GM18870 (cell line): ENCODE measurements around the gene PSMD2.
"Not testable (repeated sequence)": the region's sequence is repeated elsewhere in the genome, so short reads cannot be mapped to it uniquely, and the experiment has no call there.

Experiments
- ATAC-seq: cut with Tn5 transposase; IDR thresholded peaks from one replicate; pipeline ENCODE4 v1.9.1; 2021; ENCODE audit warnings: moderate library complexity; ENCODE audit not compliant: unreplicated experiment

The PSMD2 gene

DNA sequence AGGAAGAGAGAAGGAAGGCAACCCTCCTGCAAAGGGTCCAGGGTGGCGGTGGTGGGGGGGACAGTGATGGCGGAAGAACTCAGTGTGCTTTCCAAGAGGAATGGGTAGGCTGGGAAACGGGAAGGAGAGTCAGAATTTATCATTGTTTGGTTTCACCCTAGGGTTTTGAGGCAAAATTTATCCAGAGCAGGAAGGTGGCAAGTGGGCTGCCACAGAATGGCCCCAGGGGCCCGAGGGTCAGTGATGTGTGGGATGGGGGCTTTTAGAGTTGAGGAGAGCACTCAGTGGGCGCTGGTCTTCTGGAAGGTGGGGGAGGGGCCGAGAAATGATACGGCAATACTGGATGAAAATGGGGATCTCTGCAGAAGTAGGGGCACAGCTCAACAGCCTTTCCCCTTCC, 38.9 kb downstream of the PSMD2 start:
- no peak for ATAC-seq

DNA sequence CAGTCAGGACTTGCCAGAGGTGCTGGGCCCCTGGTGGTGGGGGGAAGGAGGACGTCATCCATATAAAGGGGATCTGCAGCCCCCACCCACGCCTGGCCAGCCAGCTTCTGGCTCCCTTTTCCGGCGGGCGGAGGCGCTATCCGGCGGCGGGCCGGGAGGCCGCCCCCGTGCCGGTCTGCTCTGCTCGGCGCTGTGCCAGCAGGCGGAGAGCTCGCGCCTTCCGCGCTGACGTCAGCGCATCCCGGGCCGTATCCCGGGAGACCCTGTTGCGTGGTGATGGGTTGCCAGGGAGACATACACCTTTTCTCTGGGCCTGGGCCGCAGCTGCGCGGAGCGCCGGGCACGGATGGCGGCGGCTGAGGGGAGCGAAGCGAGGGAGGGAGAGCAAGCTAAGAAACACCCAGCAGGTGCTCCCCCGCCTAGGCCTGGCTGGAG, 39.5 kb downstream of the PSMD2 start:
- ATAC-seq, result no peak

DNA sequence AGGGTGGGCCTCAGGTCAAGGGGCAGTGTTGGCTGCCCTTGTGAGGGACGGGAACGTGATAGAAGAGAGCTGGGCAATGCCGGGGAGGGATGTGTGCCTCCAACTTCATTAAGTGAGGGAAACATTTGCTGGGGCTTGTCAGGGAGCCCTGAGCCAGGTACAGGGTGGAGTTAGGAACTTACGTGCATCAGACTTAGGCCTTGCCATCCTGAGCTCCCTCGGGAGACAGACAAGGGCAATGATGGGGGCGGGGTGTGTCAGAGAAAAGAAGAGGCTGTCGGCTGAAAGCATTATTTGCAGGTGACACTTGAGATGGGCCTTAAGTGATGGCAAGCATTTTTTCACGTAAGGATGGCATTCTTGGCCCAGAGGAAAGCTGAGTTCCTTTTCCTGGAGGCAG, 40.0 kb downstream of the PSMD2 start:
- no peak for ATAC-seq

DNA sequence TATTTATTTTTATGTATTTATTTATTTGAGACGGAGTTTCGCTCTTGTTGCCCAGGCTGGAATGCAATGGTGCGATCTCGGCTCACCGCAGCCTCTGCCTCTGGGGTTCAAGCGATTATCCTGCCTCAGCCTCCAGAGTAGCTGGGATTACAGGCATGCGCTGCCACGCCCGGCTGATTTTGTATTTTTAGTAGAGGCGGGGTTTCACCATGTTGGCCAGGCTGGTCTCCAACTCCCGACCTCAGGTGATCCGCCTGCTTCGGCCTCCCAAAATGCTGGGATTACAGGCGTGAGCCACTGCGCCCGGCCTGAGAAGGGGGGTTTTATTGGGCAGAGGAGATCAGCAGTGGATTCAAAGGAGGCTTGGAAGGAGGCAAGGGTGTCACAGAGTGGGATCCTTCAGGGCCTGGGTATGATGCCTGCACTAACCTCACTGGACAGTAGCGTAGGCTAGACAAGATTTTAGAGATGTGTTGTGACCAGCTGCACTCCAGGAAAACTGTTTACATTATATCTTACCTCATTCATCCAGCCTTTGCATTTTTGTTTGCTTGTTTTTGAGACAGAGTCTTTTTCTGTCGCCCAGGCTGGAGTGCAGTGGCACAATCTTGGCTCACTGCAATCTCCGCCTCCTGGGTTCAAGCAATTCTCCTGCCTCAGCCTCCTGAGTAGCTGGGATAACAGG, 40.6 kb downstream of the PSMD2 start:
- not testable (repeated sequence) for ATAC-seq

DNA sequence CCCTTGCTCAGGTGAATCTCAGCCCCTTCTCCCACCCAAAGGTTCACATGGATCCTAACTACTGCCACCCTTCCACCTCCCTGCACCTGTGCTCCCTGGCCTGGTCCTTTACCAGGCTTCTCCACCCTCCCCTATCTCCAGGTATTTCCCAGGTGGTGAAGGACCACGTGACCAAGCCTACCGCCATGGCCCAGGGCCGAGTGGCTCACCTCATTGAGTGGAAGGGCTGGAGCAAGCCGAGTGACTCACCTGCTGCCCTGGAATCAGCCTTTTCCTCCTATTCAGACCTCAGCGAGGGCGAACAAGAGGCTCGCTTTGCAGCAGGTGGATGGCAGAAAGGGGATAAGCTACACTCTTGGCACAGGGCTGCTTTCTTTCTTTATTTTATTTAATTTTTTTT, 42.9 kb downstream of the PSMD2 start:
- ATAC-seq, result no peak

DNA sequence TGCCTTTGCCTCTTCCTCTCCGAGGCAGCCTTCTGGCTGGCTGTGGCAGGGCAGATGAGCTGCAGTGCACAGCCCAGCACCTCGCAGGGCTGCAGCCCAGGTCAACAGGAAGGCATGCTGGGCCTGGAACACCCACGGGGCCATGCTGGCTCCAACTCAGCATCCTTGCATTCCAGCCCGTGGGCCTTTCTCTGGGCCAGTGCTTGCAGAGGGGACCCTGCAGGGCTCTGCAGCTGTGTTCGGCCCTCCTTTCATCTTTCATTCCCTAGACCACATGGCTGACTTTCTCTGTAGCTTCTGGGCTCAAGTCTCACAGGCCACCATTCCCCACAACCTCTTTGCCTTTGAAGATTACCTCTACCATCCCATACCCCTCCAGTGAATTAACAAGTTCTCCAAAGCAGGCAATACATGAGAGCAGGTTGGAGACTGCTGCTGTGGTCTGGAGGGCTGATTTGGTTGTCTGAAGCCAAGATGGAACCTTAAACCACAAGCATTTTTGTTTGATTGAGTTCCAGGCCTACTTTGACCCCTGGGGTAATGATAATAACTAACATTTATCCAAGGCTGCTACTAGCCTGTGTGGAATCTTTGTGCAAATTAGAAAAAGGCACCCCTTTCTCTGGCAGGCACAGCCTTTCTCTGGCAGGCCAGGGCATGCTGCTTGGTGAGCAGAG, 44.3 kb downstream of the PSMD2 start:
- no peak for ATAC-seq

DNA sequence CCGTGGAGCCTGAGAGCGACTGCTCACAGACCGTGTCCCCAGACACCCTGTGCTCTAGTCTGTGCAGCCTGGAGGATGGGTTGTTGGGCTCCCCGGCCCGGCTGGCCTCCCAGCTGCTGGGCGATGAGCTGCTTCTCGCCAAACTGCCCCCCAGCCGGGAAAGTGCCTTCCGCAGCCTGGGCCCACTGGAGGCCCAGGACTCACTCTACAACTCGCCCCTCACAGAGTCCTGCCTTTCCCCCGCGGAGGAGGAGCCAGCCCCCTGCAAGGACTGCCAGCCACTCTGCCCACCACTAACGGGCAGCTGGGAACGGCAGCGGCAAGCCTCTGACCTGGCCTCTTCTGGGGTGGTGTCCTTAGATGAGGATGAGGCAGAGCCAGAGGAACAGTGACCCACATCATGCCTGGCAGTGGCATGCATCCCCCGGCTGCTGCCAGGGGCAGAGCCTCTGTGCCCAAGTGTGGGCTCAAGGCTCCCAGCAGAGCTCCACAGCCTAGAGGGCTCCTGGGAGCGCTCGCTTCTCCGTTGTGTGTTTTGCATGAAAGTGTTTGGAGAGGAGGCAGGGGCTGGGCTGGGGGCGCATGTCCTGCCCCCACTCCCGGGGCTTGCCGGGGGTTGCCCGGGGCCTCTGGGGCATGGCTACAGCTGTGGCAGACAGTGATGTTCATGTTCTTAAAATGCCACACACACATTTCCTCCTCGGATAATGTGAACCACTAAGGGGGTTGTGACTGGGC, 45.7 kb downstream of the PSMD2 start:
- no peak for ATAC-seq

DNA sequence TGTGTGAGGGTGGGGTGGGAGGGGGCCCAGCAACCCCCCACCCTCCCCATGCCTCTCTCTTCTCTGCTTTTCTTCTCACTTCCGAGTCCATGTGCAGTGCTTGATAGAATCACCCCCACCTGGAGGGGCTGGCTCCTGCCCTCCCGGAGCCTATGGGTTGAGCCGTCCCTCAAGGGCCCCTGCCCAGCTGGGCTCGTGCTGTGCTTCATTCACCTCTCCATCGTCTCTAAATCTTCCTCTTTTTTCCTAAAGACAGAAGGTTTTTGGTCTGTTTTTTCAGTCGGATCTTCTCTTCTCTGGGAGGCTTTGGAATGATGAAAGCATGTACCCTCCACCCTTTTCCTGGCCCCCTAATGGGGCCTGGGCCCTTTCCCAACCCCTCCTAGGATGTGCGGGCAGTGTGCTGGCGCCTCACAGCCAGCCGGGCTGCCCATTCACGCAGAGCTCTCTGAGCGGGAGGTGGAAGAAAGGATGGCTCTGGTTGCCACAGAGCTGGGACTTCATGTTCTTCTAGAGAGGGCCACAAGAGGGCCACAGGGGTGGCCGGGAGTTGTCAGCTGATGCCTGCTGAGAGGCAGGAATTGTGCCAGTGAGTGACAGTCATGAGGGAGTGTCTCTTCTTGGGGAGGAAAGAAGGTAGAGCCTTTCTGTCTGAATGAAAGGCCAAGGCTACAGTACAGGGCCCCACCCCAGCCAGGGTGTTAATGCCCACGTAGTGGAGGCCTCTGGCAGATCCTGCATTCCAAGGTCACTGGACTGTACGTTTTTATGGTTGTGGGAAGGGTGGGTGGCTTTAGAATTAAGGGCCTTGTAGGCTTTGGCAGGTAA, 46.5 kb downstream of the PSMD2 start:
- no peak for ATAC-seq

DNA sequence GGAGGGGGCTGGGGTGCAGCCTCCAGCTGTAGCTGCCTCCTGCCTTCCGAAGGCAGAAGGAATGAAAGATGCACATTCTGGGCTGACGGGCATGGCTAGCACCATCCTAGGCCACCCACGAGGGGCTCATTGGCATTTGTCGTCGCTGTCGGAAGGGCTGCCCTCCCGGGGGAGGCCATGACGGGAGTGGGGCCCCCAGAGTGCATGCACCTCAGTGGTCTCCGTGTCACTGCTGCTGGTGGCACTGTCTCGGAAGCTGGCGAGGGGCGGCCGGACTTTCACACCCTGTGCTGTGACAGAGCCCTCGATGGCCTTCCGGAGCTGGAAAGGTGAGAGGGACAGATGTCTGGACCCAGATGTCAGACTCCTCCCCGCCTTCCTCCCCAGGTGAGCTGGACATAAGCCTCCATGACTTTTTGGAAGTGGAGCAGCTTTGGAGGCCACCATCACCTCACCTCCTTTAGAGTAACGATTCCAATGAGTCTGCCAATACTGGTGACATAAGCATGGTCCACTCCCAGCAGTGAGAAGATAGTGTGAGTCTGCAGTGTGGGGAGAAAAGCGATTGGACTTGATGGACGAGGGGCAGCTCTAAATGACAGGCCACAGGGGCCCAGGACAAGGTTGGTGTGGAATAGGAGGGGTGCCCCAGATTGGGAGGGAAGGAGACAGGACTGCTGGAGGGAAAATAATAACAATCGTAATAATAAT, 47.6 kb downstream of the PSMD2 start:
- no peak for ATAC-seq

DNA sequence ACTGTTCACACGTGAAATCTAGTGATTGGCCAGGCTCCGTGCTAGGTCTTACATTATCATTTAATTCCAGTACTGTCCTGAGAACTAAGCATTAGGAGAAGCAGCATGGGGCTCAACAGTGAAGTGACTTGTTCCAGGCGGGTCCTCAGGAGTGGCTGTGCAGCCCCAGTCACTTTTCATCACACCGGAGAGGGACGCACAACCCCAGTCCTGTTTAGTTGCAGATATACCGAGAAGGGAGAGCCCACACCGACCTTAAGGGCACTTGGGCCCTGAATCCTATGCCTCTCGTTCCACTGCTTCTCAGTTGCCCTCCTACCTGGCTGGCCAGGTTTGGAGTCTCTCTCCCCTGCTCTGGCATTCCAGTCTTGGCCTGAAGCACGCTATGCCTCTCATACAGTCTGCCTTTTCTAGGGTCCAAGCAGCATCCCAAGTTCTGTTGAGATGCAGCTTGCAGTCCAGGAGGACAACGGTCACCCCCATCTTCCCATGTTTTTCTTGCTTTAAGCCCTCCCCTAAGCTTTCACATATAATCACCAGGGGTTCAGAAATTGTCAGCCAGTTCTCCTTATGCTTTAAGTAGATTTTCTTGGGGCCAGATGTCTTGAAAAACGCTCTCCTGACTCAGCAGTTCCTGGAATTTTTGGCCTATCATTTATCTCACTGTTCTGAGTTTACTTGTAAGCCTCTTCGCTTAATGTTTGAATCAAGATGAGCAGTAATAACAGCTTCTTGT, 48.4 kb downstream of the PSMD2 start:
- ATAC-seq, result no peak

DNA sequence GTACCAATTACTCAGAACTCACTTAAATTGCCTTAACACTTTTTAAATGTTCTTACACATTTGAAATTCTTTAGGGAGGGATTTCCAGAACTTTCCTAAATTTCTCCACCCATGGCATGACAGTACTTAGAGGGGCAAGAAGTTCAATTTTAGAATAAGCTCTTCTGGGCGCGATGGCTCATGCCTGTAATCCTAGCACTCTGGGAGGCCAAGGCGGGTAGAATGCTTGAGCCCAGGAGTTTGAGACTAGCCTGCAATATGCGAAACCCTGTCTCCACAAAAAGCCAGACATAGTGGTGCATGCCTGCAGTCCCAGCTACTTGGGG, 49.0 kb downstream of the PSMD2 start:
- no peak for ATAC-seq

DNA sequence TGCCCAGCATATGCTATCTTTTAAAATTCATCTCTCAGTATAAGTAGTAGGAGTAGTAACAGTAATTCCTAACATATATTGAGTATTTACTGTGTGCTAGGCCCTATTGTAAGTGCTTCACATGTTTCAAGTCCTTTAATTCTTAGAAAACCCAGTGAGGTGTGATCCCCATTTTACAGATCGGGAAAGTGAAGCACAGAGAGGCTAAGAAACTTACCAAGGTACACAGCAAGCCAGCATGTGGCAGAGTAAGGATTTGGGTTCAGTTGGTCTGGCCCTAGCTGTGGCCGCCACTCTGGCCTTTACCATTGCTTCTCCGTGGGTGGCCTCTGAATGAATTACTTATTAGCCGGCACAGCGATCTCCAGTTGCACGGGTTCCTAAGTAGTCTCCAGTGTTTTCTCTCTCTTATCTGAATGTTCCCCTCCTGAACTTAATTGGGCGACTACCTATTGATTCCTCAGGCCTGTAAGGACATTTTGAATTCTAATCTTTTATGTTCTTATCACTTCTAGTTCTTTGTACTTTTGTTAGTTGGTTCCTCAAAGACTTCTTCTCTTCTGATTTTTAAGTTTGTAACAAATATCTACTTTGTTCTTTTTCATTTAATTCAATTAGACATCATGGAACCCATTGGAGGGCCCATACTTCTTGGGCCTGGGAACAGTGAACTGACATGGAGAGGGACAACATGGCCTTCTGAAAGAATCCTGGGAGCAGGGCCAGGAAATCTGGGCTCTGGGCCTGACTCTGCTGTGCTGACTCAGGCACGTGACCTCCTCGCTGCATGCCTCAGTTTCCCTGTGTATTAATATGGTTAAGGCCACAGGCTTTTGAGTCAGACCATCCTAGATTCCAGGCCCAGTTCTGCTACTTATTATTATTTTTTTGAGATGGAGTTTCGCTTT, 50.8 kb downstream of the PSMD2 start:
- no peak for ATAC-seq

DNA sequence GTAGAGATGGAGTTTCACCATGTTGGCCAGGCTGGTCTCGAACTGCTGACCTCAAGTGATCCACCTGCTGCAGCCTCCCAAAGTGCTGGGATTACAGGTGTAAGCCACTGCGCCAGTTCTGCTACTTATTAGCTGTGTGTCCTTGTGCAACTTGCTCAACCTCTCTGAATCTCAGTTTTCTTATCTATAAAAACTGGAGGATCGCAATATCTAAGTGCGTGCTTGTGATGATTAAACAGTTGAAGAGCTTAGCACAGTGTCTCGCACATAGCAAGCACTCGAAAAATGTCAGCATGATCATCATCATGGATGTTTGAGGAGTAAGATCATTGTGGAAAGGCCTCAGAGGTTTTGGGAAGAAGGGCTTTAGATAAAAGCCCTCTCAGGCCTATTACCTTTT, 51.6 kb downstream of the PSMD2 start:
- ATAC-seq, result no peak

DNA sequence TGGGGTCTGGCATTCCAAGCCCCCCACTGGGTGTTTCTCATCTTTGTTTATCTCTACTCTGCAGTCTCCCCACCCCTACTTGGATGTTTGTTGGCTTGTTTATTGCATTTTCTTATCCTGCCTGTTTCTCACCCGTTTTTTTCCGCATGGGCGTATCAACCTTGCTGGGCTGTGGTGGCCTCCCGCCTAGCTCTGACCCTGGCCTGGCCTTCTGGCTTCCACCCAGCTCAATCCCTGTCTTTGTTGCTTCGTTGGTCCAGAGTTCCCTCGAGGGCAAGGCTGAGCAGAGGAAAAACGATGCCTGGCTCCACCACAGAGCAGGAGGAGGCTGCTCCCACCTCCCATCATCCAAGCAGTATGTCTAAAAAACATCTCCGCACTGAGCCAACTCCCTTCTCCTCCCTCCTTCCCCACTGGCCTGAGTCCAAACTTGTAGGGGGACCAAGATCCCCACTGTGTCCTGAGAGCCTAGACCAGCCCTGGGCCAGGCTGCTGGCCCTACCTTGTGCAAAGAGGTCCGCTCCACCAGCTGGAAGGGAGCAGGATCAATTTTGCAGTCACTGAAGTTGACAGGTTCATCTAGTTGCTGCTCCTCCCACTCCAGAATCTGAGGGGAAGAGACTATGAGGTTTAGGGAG, 52.6 kb downstream of the PSMD2 start:
- ATAC-seq, result no peak

DNA sequence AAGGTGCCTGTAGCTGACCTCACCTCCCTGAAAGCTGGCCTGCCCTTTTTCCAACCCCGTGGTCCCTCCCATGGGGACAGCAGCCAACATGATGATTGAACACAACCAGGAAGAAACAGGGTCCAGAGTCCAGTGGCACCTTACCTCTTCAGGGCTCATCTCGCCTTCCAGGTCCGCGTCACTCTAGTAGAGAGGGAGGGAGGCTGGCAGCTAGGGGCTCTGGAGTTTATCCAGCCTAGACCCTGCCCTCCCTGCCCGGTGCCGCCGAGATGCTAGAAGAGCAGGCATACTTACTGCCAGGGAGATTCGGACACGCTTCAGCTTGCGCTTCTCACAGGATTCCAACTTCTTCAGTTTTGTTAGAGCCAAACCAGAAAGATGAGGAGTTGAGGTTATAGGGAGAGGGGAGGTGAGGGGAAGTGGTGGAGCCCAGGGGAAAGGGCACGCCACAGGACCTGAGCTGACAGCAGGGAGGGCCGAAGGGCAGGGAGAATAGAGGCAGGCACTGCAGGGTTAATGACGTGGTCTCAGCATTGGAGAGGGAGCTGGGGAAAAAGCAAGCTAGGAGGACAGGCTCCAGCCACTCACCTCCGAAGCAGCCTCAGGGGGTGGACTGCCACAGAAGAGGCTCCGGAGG, 53.2 kb downstream of the PSMD2 start:
- no peak for ATAC-seq

DNA sequence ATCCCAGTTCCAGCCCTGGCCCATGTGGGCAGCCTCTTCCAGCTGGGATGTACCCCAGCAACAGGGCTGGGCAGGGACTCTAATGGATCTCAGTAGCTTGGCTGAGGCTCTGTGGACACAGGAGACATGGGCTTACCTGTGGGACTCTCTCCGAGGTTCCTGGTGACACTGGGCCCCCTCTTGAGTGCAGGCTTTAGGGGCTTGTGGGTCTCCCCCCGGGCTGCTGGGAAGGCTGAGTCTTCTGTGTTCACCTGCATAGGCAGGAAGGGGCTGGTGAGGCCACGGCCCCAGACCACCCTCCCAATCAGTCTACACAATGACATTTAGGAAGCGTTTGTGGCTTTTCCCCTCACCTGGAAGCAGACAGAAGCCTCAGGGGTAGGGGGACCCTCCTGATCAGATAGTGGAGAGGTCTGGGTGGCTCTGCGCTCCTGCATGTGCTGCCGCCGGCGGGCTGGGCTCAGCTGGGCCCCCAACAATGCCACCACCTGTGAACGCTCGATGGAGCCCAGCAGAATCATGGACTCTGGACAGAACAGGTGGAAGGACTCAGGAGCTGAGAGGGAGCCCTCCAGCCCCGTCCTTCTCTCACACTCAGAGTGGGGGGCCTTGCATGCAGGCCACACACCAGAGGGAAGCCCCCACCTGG, 54.0 kb downstream of the PSMD2 start:
- ATAC-seq, result no peak

DNA sequence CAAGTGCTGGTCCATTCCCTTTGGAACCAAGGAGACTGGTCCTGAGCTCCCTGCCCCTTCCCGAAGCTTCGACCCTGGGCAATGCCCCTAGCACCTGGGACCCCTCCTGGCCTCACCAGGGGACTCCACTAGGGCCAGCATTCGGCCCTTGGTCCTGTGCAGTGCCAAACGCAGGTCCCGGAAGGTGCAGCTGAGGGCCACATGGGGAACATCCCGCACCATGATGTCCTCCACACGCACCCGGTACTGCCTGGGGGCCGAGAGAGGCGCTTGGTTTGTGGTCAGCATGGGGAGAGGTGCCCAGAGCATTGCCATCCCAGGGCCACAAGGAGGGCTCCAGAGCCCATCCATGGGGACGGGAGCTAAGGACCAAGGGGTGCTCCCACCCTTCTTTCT, 54.5 kb downstream of the PSMD2 start:
- no peak for ATAC-seq
